UCSD-AML1 (cell line): ENCODE measurements around the gene WDR5B.
"Not testable (repeated sequence)": the region's sequence is repeated elsewhere in the genome, so short reads cannot be mapped to it uniquely, and the experiment has no call there.

Source experiments
- DNase-seq: peaks from one replicate; lab custom pipeline; 2025; ENCODE audit not compliant: unreplicated experiment; lab: John Stamatoyannopoulos, UW

WDR5B gene

DNA sequence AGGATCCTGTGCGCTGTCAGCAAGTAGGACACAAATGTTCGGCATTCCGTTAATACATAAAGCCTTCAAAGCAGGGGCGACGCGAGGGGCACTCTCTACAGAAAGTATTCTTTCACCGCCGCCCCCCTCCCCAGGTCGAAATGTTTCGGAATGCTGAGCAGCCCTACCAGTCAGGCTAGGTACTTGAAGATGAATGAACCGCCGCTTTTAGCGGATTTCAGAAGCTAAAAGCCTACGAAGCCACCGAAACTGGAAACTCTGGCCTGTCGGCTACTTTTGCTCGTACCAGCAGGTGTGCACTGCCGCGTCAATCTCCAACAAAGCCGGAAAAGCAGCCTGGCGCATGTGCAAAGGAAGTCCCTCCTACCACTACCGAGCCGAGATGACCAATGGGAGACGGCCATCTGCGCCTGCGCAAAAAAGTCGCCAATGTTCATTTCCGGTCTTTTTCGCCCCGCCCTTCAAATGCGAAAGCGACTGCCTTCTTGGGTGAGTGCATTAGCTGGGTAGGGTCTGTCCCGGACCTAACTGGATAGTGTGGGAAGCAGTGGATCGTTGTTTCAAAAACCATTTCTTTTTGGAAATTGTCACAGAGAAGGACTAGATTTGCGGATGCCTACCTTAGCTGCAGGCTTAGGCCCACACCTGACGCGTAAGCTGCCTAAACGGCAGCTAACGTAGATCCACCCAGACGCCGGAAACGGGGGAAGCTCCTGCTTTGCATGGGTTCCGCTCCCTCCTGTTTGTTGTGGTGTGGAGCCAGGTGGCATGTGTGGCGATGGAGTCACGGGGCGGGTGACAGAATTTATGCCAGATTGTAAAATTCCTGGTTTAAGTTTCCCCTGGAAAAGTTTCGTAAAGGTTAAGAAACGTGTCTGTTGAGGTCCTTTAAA lies at the start of gene WDR5B:
Gene WDR5B, minus strand, starts transcription at position 301 of the 893 bp plus-strand sequence. CDS start 534 bp downstream, outside the sequence.
- no peak for DNase-seq

- no peak for DNase-seq
Measured at GRCh38 chr3:122464659-122465058, 48.8 kb upstream of the WDR5B start.

DNA sequence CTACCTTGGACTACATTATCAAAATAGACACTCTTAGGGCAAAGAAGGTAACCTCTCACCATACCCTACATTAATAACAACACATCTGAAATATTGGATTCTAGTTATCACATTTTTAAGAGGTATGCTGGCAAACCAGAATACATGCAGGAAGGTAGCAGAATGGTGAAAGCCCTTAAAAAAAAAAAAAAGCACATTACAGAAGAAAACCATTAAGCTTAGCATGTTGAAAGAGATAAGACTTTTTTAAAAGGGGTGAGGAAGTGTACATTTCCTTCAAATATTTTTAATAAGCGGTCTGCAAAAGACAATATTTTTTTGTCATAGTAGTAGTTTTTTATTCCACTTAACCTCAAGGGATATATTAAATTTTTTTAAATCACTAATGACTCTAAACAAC lies 46.5 kb upstream of the WDR5B start:
- no peak for DNase-seq

- DNase-seq, result no peak
Measured at GRCh38 chr3:122461806-122462205, 45.9 kb upstream of the WDR5B start.

DNA sequence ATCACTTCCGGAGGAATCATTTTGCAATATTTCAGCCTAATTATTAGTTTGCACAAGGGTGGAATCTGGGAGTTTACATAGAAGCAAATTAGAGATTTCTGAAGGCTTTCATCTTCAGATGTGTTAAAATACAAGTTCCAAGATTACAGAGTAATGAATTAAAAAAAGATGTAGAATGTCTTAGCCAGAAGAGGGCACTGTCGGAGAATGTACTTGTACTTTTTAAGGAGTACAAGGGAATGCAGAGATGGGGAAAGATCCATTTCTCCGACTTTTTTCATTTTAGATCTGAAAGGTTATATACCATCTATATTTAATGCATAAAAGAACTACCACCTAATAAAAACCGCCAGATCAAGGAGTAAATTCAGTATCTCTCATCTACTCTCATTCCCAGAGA lies 43.1 kb upstream of the WDR5B start:
- no peak for DNase-seq

GRCh38 chr3:122457706-122458105 lies 41.8 kb upstream of the WDR5B start:
- no peak for DNase-seq

GRCh38 chr3:122456074-122456473 lies 40.2 kb upstream of the WDR5B start:
- no peak for DNase-seq

DNA sequence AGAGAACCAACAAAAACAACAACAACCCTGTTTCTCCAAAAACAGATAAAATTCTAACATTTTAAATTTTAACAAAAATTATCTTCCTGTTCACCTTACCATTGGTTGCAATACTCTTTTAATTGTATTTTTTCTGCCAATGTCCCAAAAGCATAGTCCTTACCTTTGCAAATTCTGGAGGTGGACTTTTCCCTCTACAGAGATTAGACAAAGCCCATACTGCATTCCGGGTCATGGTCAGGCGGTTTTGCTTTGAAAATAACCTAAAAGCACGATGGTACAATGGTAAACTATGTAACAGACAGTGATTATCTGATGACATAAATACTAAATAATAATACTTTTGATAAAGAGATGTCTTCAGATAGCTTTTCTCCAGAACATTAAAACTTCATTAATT lies 35.5 kb upstream of the WDR5B start:
- DNase-seq, result no peak

- DNase-seq, result not testable (repeated sequence)
Measured at GRCh38 chr3:122448218-122448617, 32.4 kb upstream of the WDR5B start.

DNA sequence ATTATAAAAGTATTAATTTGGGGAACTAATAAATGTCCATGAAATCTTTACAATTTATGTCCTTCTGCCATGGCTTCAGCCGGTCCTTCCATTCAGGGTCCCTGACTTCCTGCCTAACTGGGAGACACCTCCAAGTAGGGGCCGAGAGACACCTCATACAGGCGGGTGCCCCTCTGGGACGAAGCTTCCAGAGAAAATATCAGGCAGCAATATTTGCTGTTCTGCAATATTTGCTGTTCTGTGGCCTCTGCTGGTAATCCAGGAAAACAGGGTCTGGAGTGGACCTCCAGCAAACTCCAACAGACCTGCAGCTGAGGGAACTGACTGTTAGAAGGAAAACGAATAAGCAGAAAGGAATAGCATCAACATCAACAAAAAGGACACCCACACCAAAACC lies 28.6 kb upstream of the WDR5B start:
- not testable (repeated sequence) for DNase-seq

DNA sequence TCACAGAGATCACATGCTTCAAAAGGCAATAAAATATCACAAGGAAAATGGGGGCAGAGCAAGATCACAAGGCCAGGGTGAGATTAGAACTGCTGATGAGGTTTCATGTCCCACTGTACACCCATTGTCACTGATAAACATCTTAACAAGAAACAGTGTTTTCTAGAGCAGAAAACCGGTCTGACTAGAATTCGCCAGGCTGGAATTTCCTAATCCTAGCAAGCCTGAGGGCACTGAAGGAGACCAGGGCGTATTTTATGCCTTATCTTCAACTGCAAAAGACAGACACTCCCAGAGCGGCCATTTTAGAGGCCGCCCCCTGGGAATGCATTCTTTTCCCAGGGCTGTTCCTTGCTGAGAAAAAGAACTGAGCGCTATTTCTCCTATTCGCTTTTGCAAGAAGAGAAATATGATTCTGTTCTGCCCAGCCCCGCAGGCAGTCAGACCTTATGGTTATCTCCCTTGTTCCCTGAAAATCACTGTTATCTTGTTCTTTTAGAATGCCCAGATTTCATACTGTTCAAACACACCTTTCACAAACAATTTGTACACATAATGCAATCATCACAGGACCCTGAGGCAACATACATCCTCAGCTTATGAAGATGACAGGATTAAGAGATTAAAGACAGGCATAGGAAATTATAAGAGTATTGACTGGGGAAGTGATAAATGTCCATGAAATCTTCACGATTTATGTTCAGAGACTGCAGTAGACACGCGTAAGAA lies 28.1 kb upstream of the WDR5B start:
- DNase-seq, result not testable (repeated sequence)

GRCh38 chr3:122443090-122443489 lies 27.2 kb upstream of the WDR5B start:
- DNase-seq, result no peak

DNA sequence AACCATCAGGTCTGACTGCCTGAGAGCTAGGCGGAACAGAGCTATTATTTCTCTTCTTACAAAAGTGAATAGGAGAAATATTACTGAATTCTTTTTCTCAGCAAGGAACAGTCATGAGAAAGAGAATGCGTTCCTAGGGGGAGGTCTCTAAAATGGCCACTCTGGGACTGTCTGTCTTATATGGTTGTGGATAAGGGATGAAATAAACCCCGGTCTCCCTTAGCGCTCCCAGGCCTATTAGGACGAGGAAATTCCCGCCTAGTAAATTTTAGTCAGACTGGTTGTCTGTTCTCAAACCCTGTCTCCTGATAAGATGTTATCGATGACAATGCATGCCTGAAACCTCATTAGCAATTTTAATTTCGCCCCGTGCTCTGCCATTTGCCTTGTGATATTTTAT lies 20.1 kb upstream of the WDR5B start:
- DNase-seq, result no peak

DNA sequence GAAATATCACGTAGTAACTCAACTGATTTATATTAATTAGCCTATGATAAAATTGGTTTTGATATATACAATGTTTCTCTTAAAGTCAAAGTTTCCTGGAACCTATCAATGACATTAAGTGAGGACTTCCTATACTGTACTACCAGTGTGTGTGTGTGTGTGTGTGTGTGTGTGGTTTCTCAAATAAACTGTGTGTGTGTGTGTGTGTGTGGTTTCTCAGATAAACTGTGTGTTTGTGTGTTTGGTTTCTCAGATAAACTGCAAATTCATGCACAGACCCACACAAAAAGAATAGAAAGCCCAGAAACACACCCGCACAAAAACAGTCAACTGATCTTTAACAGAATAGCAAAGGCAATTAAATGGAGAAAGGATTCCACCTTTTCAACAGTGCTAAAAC lies 14.5 kb upstream of the WDR5B start:
- no peak for DNase-seq

- DNase-seq, result no peak
Measured at GRCh38 chr3:122427857-122428471, 12.1 kb upstream of the WDR5B start.

DNA sequence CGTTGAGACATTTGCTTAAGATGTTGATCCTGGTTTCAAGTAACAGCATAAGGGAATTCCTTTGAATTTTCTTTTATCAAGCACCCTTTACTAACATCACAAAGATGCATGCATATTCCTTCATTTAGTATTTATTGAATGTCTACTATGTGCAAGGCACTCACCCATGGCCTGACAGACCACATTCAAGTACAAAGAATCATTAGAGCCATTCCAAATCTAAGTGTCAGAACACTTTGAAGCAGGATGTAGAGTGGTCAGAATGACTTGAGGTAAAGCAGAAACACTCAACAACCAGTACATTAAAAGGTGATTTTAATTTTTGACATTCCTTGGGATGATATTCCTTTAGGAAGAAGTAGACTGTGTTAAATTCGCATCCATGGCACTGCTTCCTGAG lies 6.0 kb upstream of the WDR5B start:
- no peak for DNase-seq

- no peak for DNase-seq
Measured at GRCh38 chr3:122421101-122421500, 5.2 kb upstream of the WDR5B start.

DNA sequence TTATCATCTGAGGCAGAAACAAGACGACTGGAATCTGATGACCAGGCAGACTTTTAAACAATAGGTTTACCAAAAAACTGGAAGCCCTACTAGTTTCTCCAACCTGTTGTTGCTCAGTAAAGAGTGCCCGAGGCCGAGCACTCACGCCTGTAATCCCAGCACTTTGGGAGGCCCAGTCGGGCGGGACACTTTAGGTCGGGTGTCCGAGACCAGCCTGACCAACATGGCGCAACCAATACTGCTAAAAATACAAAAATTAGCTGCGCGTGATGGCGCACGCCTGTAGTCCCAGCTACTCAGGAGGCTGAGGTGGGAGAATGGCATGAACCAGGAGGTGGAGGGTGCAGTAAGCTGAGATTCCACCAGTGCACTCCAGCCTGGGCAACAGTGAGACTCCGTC lies 1.1 kb upstream of the WDR5B start:
- no peak for DNase-seq

GRCh38 chr3:122415104-122415744 lies 638 bp downstream of the WDR5B start:
- no peak for DNase-seq

DNA sequence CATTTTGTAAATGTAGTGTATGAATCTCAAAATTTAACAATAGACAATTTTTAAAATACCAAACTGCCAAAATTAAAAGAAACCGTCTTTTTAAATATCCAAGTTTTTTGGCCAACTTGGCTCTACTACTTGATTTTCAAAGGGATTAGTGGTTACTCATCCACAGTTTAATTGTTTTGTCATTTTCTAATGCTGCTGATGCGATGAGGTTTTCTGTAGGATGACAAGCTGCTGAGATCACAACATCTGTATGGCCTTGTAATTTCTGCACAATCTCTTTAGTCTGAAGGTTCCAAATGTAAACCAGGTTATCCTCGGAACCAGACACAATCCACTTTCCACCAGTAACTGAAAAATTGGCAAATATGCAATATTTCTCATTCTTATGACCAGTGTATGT lies 1.5 kb downstream of the WDR5B start:
- DNase-seq, result no peak

- no peak for DNase-seq
Measured at GRCh38 chr3:122410639-122411038, 5.2 kb downstream of the WDR5B start.
